ENCODE results near the gene MOAP1. TPM values are rescaled to one million over a fixed set of nuclear protein-coding genes. Genes with fewer than 3 reads are reported as not detected.

The MOAP1 gene
- total and polyA plus RNA-seq, 2 of the 8 experiments (the other 6 are each of a cell fraction or from before 2014, with no cell fraction given) = 18.3 to 20.1 TPM

GRCh38 chr14:93195316-93195999 lies 10.8 kb upstream of the MOAP1 start:
- no peak overlapping the region for H2BK15ac ChIP-seq (ENCODE audit: low read length)
- H2BK12ac ChIP-seq (ENCODE audit: low read depth, low read length) = no peak overlapping the region
- H3K23ac ChIP-seq (ENCODE audit: insufficient read length) = no peak overlapping the region
- H3K4ac ChIP-seq (replicated peaks; ENCODE audit: insufficient read length, low read depth, low read length) = no peak overlapping the region
- no peak overlapping the region for H2AFZ ChIP-seq (ENCODE audit: low read length)
- no peak overlapping the region for H2AK5ac ChIP-seq (ENCODE audit: low read depth, low read length)
- H3K14ac ChIP-seq (ENCODE audit: insufficient read length) = no peak overlapping the region
- FAIRE-seq = no peak
- H2BK120ac ChIP-seq (replicated peaks; ENCODE audit: low read depth, low read length) = no peak overlapping the region
- H3K56ac ChIP-seq (replicated peaks; ENCODE audit: insufficient read length, low read depth, low read length) = no peak overlapping the region
- no peak overlapping the region for H4K91ac ChIP-seq (replicated peaks; ENCODE audit: insufficient read length, low read length)
- no peaks in the 10 kb centered on the region for H3K23me2 ChIP-seq (ENCODE audit: low read depth, low read length)
- DNase-seq (ENCODE audit: low read depth in 1 of 2, low spot score in 2 of 2) = no peak
- no peaks in the 10 kb centered on the region for H3K36me3 ChIP-seq (ENCODE audit: control insufficient read depth in 2 of 4, insufficient read depth in 4 of 4, low read length in 3 of 4)
- no peak overlapping the region for H3K18ac ChIP-seq (ENCODE audit: extremely low read depth, low read length)
- H2BK5ac ChIP-seq (ENCODE audit: low read depth, low read length) = no peak overlapping the region
- H3K79me1 ChIP-seq (ENCODE audit: low read depth, low read length) = no peaks in the 10 kb centered on the region
- no peak overlapping the region for H3K27ac ChIP-seq (ENCODE audit: low read depth, low read length)
- H3K4me3 ChIP-seq (ENCODE audit: extremely low read depth in 1 of 4, insufficient read depth in 2 of 4, low read depth in 3 of 4, low read length in 4 of 4) = no peak overlapping the region
- no peaks in the 10 kb centered on the region for H3K4me1 ChIP-seq (replicated peaks in 1 of 4; ENCODE audit: control insufficient read depth in 3 of 4, insufficient read depth in 4 of 4, low read length in 3 of 4)
- no peak overlapping the region for H4K5ac ChIP-seq (ENCODE audit: insufficient read length, low read depth, low read length)
- no peaks in the 10 kb centered on the region for H3K27me3 ChIP-seq (replicated peaks in 1 of 4; ENCODE audit: control insufficient read depth in 3 of 4, extremely low read depth in 1 of 4, insufficient read depth in 3 of 4, low read length in 3 of 4)
- ChIA-PET POLR2A (ENCODE audit: partially characterized antibody) (interaction anchor here (0.8 to 1.1 kb wide), 3 partner anchors 10 to 11 kb away, joined by 3 to 4 read pairs (median 4); partner anchors contain the start of genes LYSET and MOAP1), CTCF (ENCODE audit: partially characterized antibody) (interaction anchor here (0.6 to 2.6 kb wide), 5 partner anchors 11 to 452 kb away, joined by 3 to 10 read pairs (median 3); partner anchors contain the start of genes GON7, MOAP1 and UBR7)
- H3K9ac ChIP-seq (replicated peaks in 1 of 4; ENCODE audit: extremely low read depth in 1 of 4, low read depth in 3 of 4, low read length in 3 of 4) = no peak overlapping the region
- H4K20me1 ChIP-seq (replicated peaks in 1 of 2; ENCODE audit: control insufficient read depth in 1 of 2, insufficient read depth in 2 of 2, low read length in 2 of 2) = no peaks in the 10 kb centered on the region
- H3K9me3 ChIP-seq (ENCODE audit: insufficient read depth in 2 of 2, low read depth in 1 of 2, low read length in 1 of 2) = no peaks in the 10 kb centered on the region
- no peak overlapping the region for H2BK20ac ChIP-seq (ENCODE audit: low read length)
- no peaks in the 10 kb centered on the region for H3K79me2 ChIP-seq (ENCODE audit: control insufficient read depth in 1 of 2, insufficient read depth in 2 of 2, low read length in 2 of 2)
- H4K8ac ChIP-seq (ENCODE audit: extremely low read depth, insufficient read depth, low read length) = no peak overlapping the region
- H3K4me2 ChIP-seq (ENCODE audit: insufficient read depth in 1 of 2, low read depth in 2 of 2, low read length in 2 of 2) = no peak overlapping the region
- WGBS, 2 experiments (ENCODE audit: extremely low coverage in 1 of 2, insufficient coverage in 1 of 2, insufficient read length in 1 of 2, insufficient replicate concordance in 2 of 2, low coverage in 1 of 2, low lambda C conversion rate in 2 of 2, missing lambda C conversion rate in 1 of 2) = 100% methylated on average over 1 of the region's 1 CpG; no CpG with 5 or more reads in 1 of the 2 experiments
- TF ChIP-seq HDAC6 (IDR thresholded peaks at IDR 0.05; ENCODE audit: low read depth, low read length) = no peak
- no peak for TF ChIP-seq BRCA1 (IDR thresholded peaks at IDR 0.05; ENCODE audit: low read depth, low read length)
- TF ChIP-seq CTBP2 (IDR thresholded peaks at IDR 0.05; ENCODE audit: borderline replicate concordance, insufficient read depth, insufficient read length, low read length) = no peak
- TF ChIP-seq FOSL1 (IDR thresholded peaks at IDR 0.05; ENCODE audit: insufficient read depth, low read depth, low read length) = no peak
- TF ChIP-seq CREB1 (IDR thresholded peaks at IDR 0.05) = no peak
- no peak for TF ChIP-seq MAFK (IDR thresholded peaks at IDR 0.05; ENCODE audit: low read depth, low read length)
- no peak for TF ChIP-seq POLR2AphosphoS5 (IDR thresholded peaks at IDR 0.05; ENCODE audit: low read depth, low read length)
- no peak for TF ChIP-seq ATF3 (IDR thresholded peaks at IDR 0.05; ENCODE audit: insufficient read depth, low read depth, low read length)
- TF ChIP-seq POU5F1 (IDR thresholded peaks at IDR 0.05; ENCODE audit: low read depth, low read length) = no peak
- no peak for TF ChIP-seq GABPA (IDR thresholded peaks at IDR 0.05; ENCODE audit: borderline replicate concordance, insufficient read depth, low read length)
- TF ChIP-seq NRF1 (IDR thresholded peaks at IDR 0.05; ENCODE audit: low read depth, low read length) = no peak
- TF ChIP-seq SAP30 (IDR thresholded peaks at IDR 0.05; ENCODE audit: insufficient read depth, insufficient replicate concordance, low read length) = no peak
- no peak for TF ChIP-seq RBBP5 (IDR thresholded peaks at IDR 0.05; ENCODE audit: borderline replicate concordance, low read depth, low read length)
